HepG2 (cell line): ENCODE measurements around the gene THOP1. TPM values are rescaled to one million over a fixed set of nuclear protein-coding genes. Genes with fewer than 3 reads are reported as not detected.
A peak's percentile ranks its signal among the peaks of the same experiment; 100 is the strongest.

ENCODE experiments used
- ARID2 ChIP-seq: sonication (generic); formaldehyde crosslinking; IDR thresholded peaks from 2 replicates; pipeline ENCODE4 v1.8.1; 2022; ENCODE audit warnings: mild to moderate bottlenecking, missing genetic modification reagents, borderline replicate concordance
- CEBPG ChIP-seq: IDR thresholded peaks from 2 replicates; pipeline ENCODE4 v1.6.1; 2016
- HNF1A ChIP-seq, 2 experiments: sonication (generic) in 1 of 2; formaldehyde crosslinking in 1 of 2; IDR thresholded peaks; 2 replicates each; pipeline versions ENCODE4 v1.4.0 to v1.6.1; 2016 to 2020; ENCODE audit warnings: borderline replicate concordance in 1 of 2, low read depth in 1 of 2, mild to moderate bottlenecking in 1 of 2, missing genetic modification reagents in 1 of 2
- HNRNPH1 ChIP-seq: fragments of 200-400 bp; formaldehyde crosslinking; optimal IDR thresholded peaks from 2 replicates; pipeline ENCODE3; 2017; ENCODE audit warnings: mild to moderate bottlenecking, low read depth, low read length
- MED13 ChIP-seq: sonication (generic); formaldehyde crosslinking; IDR thresholded peaks from 2 replicates; pipeline ENCODE4 v1.5.0; 2020; ENCODE audit warnings: missing genetic modification reagents
- NCOA2 ChIP-seq: sonication (generic); formaldehyde crosslinking; IDR thresholded peaks from 2 replicates; pipeline ENCODE4 v1.8.0; 2022; ENCODE audit warnings: inconsistent platforms
- PCBP2 ChIP-seq: fragments of 200-400 bp; formaldehyde crosslinking; optimal IDR thresholded peaks from 2 replicates; pipeline ENCODE3; 2018; ENCODE audit warnings: low read length, low read depth; ENCODE audit not compliant: poor library complexity, severe bottlenecking
- SPEN ChIP-seq: sonication (generic); formaldehyde crosslinking; IDR thresholded peaks from 2 replicates; pipeline ENCODE4 v1.5.1; 2020; ENCODE audit warnings: low read depth, mild to moderate bottlenecking, missing genetic modification reagents
- SRSF9 ChIP-seq: fragments of 200-400 bp; formaldehyde crosslinking; IDR thresholded peaks from 2 replicates; pipeline ENCODE4 v1.6.1; 2018; ENCODE audit warnings: borderline replicate concordance, mild to moderate bottlenecking, low read depth, low read length; ENCODE audit not compliant: insufficient read depth, poor library complexity, severe bottlenecking
- ZBTB20 ChIP-seq: sonication (generic); formaldehyde crosslinking; IDR thresholded peaks from 2 replicates; pipeline ENCODE4 v1.8.1; 2023; ENCODE audit warnings: missing genetic modification reagents, low read depth, mild to moderate bottlenecking, borderline replicate concordance
- ZNF3 ChIP-seq: IDR thresholded peaks from 2 replicates; pipeline ENCODE4 v1.7.0; 2017; ENCODE audit warnings: inconsistent platforms
- ZNF550 ChIP-seq: sonication (generic); formaldehyde crosslinking; IDR thresholded peaks from 2 replicates; pipeline ENCODE4 v1.4.0; 2020; ENCODE audit warnings: mild to moderate bottlenecking, missing genetic modification reagents, borderline replicate concordance
- ZNF629 ChIP-seq: sonication (generic); formaldehyde crosslinking; conservative IDR thresholded peaks from 2 replicates; pipeline ENCODE4 v1.5.0; 2020; ENCODE audit warnings: missing genetic modification reagents
- ZNF646 ChIP-seq: sonication (generic); formaldehyde crosslinking; IDR thresholded peaks from 2 replicates; pipeline ENCODE4 v1.9.0; 2021; ENCODE audit warnings: mild to moderate bottlenecking, missing genetic modification reagents
- ZSCAN20 ChIP-seq: sonication (generic); formaldehyde crosslinking; IDR thresholded peaks from 2 replicates; pipeline ENCODE4 v1.4.0; 2020; ENCODE audit warnings: missing genetic modification reagents, mild to moderate bottlenecking, borderline replicate concordance
- polyA plus RNA-seq, 8 experiments: library from polyadenylated mRNA; depleted of rRNA in 3 of 8; stranded (reverse) in 7 of 8; unstranded in 1 of 8; fragments of >200 nt; fragmentation: Illumina TruSeq in 4 of 8; extraction: Trizol in 4 of 8; gene quantifications; 2 replicates each; pipeline versions ENCODE4 v1.2.1 to v1.2.3, GENCODE V29; 2011 to 2016; ENCODE audit warnings: low read depth in 4 of 8, missing spikeins in 1 of 8, mixed read lengths in 1 of 8; ENCODE audit not compliant: insufficient read depth in 1 of 8
- total RNA-seq, 5 experiments: library from RNA; depleted of rRNA; stranded (reverse); fragments of >200 nt; fragmentation: Illumina TruSeq; extraction: Trizol; gene quantifications; 2 replicates each; pipeline ENCODE4 v1.2.3, GENCODE V29; 2016; ENCODE audit warnings: low read depth in 1 of 5

Gene THOP1
- total and polyA plus RNA-seq, 2 of the 13 experiments (the other 11 are each of a cell fraction or from before 2014, with no cell fraction given): 74.4 to 116 TPM

- no peak for TF ChIP-seq ZNF646
- TF ChIP-seq ZBTB20 (CRISPR knock-in tag): no peak
- TF ChIP-seq ZNF629 (CRISPR knock-in tag): peak; percentile 36
- TF ChIP-seq ZNF3: no peak
- TF ChIP-seq HNRNPH1: no peak
- TF ChIP-seq CEBPG (CRISPR knock-in tag): no peak; the same call in none of the 2 replicates
- 0 out of 2 replicates have a peak, but pooled peaks have one; percentile 73 for TF ChIP-seq ARID2 (CRISPR knock-in tag)
- no peak for TF ChIP-seq HNF1A (IDR thresholded peaks at IDR 0.05; ENCODE audit: low read depth)
- peak; percentile 73; the same call in 1 of the 2 replicates for TF ChIP-seq HNF1A (CRISPR knock-in tag; IDR thresholded peaks at IDR 0.05; ENCODE audit: borderline replicate concordance)
- no peak for TF ChIP-seq PCBP2
- no peak; the same call in 1 of the 2 replicates for TF ChIP-seq NCOA2 (CRISPR knock-in tag)
- no peak for TF ChIP-seq ZSCAN20 (CRISPR knock-in tag)
- TF ChIP-seq MED13 (CRISPR knock-in tag): peak; percentile 77; the same call in 1 of the 2 replicates
- TF ChIP-seq SRSF9: no peak
- TF ChIP-seq SPEN (CRISPR knock-in tag): peak; percentile 56
- TF ChIP-seq ZNF550: no peak
These were observed 55.8 kb downstream of the THOP1 start, which contains the start of gene ZNF555 (continued) for GRCh38 chr19:2840794-2841791.
